Endometrium (tissue), 2 donors: ENCODE measurements around the gene GRIN2A.

Experiments
- FAIRE-seq: peaks from 2 replicates; lab custom pipeline; 2012; peaks lifted over from hg19 to GRCh38; lab: Jason Lieb, UNC
- donor health status: control.
- donor health status: control.

The GRIN2A gene

GRCh38 chr16:10182222-10183053 lies at the start of gene GRIN2A:
Gene GRIN2A, minus strand, starts transcription at chr16:10182428. Its CDS starts 2,017 bp downstream, at chr16:10180411.
- no peak for FAIRE-seq

GRCh38 chr16:10231563-10231962 lies 49.3 kb upstream of the GRIN2A start:
- no peak for FAIRE-seq

- FAIRE-seq = no peak
Observed at GRCh38 chr16:10228779-10229178, 46.6 kb upstream of the GRIN2A start.

GRCh38 chr16:10226987-10227306 lies 44.7 kb upstream of the GRIN2A start:
- FAIRE-seq = no peak

GRCh38 chr16:10226141-10226986 lies 44.1 kb upstream of the GRIN2A start:
- FAIRE-seq = no peak

GRCh38 chr16:10225653-10226052 lies 43.4 kb upstream of the GRIN2A start:
- FAIRE-seq = no peak

- no peak for FAIRE-seq
Observed at GRCh38 chr16:10224850-10225249, 42.6 kb upstream of the GRIN2A start.

- no peak for FAIRE-seq
Observed at GRCh38 chr16:10220942-10221341, 38.7 kb upstream of the GRIN2A start.

GRCh38 chr16:10219742-10220141 lies 37.5 kb upstream of the GRIN2A start:
- no peak for FAIRE-seq

- no peak for FAIRE-seq
Observed at GRCh38 chr16:10218490-10219206, 36.4 kb upstream of the GRIN2A start.

- no peak for FAIRE-seq
Observed at GRCh38 chr16:10213748-10214147, 31.5 kb upstream of the GRIN2A start.

- no peak for FAIRE-seq
Observed at GRCh38 chr16:10210944-10211343, 28.7 kb upstream of the GRIN2A start.

GRCh38 chr16:10206865-10207264 lies 24.6 kb upstream of the GRIN2A start:
- no peak for FAIRE-seq

GRCh38 chr16:10206215-10206614 lies 24.0 kb upstream of the GRIN2A start:
- no peak for FAIRE-seq

GRCh38 chr16:10205688-10206087 lies 23.5 kb upstream of the GRIN2A start:
- FAIRE-seq = no peak

GRCh38 chr16:10202649-10203048 lies 20.4 kb upstream of the GRIN2A start:
- FAIRE-seq = no peak

GRCh38 chr16:10200637-10201586 lies 18.7 kb upstream of the GRIN2A start:
- FAIRE-seq = no peak

GRCh38 chr16:10196999-10197398 lies 14.8 kb upstream of the GRIN2A start:
- no peak for FAIRE-seq

GRCh38 chr16:10191096-10191495 lies 8.9 kb upstream of the GRIN2A start:
- no peak for FAIRE-seq

GRCh38 chr16:10189861-10190390 lies 7.7 kb upstream of the GRIN2A start:
- no peak for FAIRE-seq

GRCh38 chr16:10188236-10188635 lies 6.0 kb upstream of the GRIN2A start:
- FAIRE-seq = no peak
